Lung (tissue), 12 donors: ENCODE measurements around the gene STK38. TPM values are rescaled to one million over a fixed set of nuclear protein-coding genes. Genes with fewer than 3 reads are reported as not detected.
"Not testable (repeated sequence)": the region's sequence is repeated elsewhere in the genome, so short reads cannot be mapped to it uniquely, and the experiment has no call there.

ENCODE experiments used
- ATAC-seq: fragments of 200-7000 bp; cut with Tn5 transposase; one replicate; pipeline ENCODE4 v1.9.1; 2020; ENCODE audit warnings: moderate number of reproducible peaks; ENCODE audit not compliant: insufficient read depth, low FRiP score
- DNase-seq, 3 donors: peaks; one replicate each; pipeline ENCODE4 v3.0.0-alpha.2; 2013 to 2017
- H3K27ac ChIP-seq, 2 donors: one replicate each; pipeline ENCODE4 v1.5.1; 2013; ENCODE audit warnings: mild to moderate bottlenecking in 2 of 2, moderate library complexity in 2 of 2, control low read depth in 1 of 2, inconsistent platforms in 1 of 2, low read depth in 1 of 2, low read length in 1 of 2
- H3K27me3 ChIP-seq, 3 donors: one replicate each; pipeline ENCODE4 v1.5.1; 2013; ENCODE audit warnings: low read length in 2 of 3; ENCODE audit not compliant: control insufficient read depth in 3 of 3, insufficient read depth in 3 of 3
- H3K36me3 ChIP-seq, 4 donors: one replicate each; pipeline ENCODE4 v1.5.1; 2013; ENCODE audit warnings: low read length in 4 of 4, mild to moderate bottlenecking in 1 of 4, moderate library complexity in 1 of 4; ENCODE audit not compliant: control insufficient read depth in 4 of 4, insufficient read depth in 4 of 4
- H3K4me1 ChIP-seq, 5 donors: one replicate each; pipeline ENCODE4 v1.5.1; 2013; ENCODE audit warnings: low read length in 5 of 5, mild to moderate bottlenecking in 2 of 5, moderate library complexity in 1 of 5; ENCODE audit not compliant: control insufficient read depth in 5 of 5, insufficient read depth in 5 of 5
- H3K4me3 ChIP-seq: one replicate; pipeline ENCODE4 v1.5.1; 2013; ENCODE audit warnings: mild to moderate bottlenecking, control low read depth, moderate library complexity
- H3K9ac ChIP-seq, 2 donors: one replicate each; pipeline ENCODE4 v1.5.1; 2013; ENCODE audit warnings: low read length in 2 of 2, control low read depth in 1 of 2; ENCODE audit not compliant: insufficient read depth in 1 of 2
- H3K9me3 ChIP-seq, 4 donors: one replicate each; pipeline ENCODE4 v1.5.1; 2013; ENCODE audit warnings: low read length in 3 of 4, mild to moderate bottlenecking in 1 of 4, moderate library complexity in 1 of 4; ENCODE audit not compliant: control insufficient read depth in 4 of 4, insufficient read depth in 3 of 4
- CTCF ChIP-seq: IDR thresholded peaks from 2 replicates; pipeline ENCODE4 v1.5.1; 2012; ENCODE audit warnings: mild to moderate bottlenecking; ENCODE audit errors: control extremely low read depth, extremely low read depth
- WGBS, 2 donors: extraction: QIAGEN DNeasy Blood & Tissue Kit; methylation state at CpG; one replicate each; pipeline ENCODE4 v1.1.7; 2013; 5-methylcytosine and 5-hydroxymethylcytosine counted together
- polyA plus RNA-seq, 2 donors: library from polyadenylated mRNA; stranded (reverse); fragments of 200-250 nt; gene quantifications; one replicate each; pipeline ENCODE4 v1.2.1, GENCODE V29; 2013
- total RNA-seq, 2 donors: library from RNA; depleted of rRNA in 1 of 2; stranded (reverse); fragments of >200 nt in 1 of 2; gene quantifications; one replicate each; pipeline ENCODE4 v1.2.1, GENCODE V29; 2014 to 2021
- donor health status: control.
- donor health status: control.
- donor health status: Bipolar disorder and iron deficiency.
- donor health status: healthy.
- donor health status: DM: yes; HTN: yes; CAD: no.

STK38 gene
- total and polyA plus RNA-seq, 4 donors: 16.7 to 36.1 (median 22.8) TPM

- no peaks in the 10 kb centered on the region for H3K27me3 ChIP-seq
- peaks cover 0 to 3% (median 0%) of the 10 kb centered on the region in 4 donors for H3K36me3 ChIP-seq
- peaks cover 0 to 14% (median 0%) of the 10 kb centered on the region in 5 donors for H3K4me1 ChIP-seq
- no peak overlapping the region for H3K27ac ChIP-seq
- ATAC-seq (no peak), DNase-seq (no peak)
- TF ChIP-seq CTCF: no peak
- no peaks in the 10 kb centered on the region for H3K9me3 ChIP-seq
- H3K4me3 ChIP-seq: no peak overlapping the region
- H3K9ac ChIP-seq: no peak overlapping the region
Measured at GRCh38 chr6:36460916-36461315, 86.4 kb downstream of the STK38 start.

GRCh38 chr6:36459501-36459900, 87.8 kb downstream of the STK38 start:
- no peak overlapping the region for H3K4me3 ChIP-seq
- H3K36me3 ChIP-seq: peaks cover 0 to 3% (median under 1%) of the 10 kb centered on the region in 4 donors
- no peaks in the 10 kb centered on the region for H3K27me3 ChIP-seq
- no peak overlapping the region for H3K9ac ChIP-seq
- no peak overlapping the region for H3K27ac ChIP-seq
- H3K9me3 ChIP-seq: no peaks in the 10 kb centered on the region
- TF ChIP-seq CTCF: no peak
- H3K4me1 ChIP-seq: peaks cover 0 to 12% (median 0%) of the 10 kb centered on the region in 5 donors
- no peak for ATAC-seq
- no peak for DNase-seq

- Histone ChIP-seq H3K9ac (no peak overlapping the region), H3K27me3 (no peaks in the 10 kb centered on the region), H3K36me3 (peaks cover 0 to 7% (median 3%) of the 10 kb centered on the region in 4 donors), H3K4me1 (peaks cover 0 to 5% (median 0%) of the 10 kb centered on the region in 5 donors), H3K4me3 (no peak overlapping the region), H3K27ac (no peak overlapping the region), H3K9me3 (no peaks in the 10 kb centered on the region)
- TF ChIP-seq CTCF: no peak
- ATAC-seq (no peak), DNase-seq (peak; percentile 43 to 60 (median 60))
- WGBS, 2 donors: 79 to 89% methylated on average over 3 of the region's 3 CpGs
Measured at GRCh38 chr6:36455486-36456027, 91.7 kb downstream of the STK38 start.

DNA sequence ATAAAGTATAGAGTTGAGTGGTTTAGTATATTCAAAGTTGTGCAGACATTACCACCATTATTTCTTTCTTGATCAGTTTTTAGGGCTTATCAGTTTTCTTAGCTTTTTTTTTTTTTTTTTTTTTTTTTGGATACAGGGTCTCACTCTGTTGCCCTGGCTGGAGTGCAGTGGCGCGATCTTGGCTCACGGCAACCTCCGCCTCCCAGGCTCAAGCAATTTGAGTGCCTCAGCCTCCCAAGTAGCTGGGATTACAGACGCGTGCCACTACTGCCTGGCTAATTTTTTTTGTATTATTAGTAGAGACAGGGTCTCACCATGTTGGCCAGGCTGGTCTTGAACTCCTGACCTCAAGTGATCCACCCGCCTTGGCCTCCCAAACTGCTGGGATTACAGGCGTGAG, 94.4 kb downstream of the STK38 start:
- 98 to 99% methylated on average over 8 of the region's 8 CpGs for WGBS, 2 donors

DNA sequence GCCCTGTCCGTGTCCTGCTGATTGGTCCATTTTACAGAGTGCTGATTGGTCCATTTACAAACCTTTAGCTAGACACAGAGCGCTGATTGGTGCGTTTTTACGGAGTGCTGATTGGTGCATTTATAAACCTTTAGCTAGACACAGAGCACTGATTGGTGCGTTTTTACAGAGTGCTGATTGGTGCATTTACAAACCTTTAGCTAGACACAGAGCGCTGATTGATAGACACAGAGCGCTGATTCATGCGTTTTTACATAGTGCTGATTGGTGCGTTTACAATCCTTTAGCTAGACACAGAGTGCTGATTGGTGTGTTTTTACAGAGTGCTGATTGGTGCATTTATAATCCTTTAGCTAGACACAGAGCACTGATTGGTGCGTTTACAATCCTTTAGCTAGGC, 98.1 kb downstream of the STK38 start:
- H3K36me3 ChIP-seq, H3K9ac ChIP-seq, ATAC-seq, DNase-seq, H3K9me3 ChIP-seq, H3K4me3 ChIP-seq, H3K27ac ChIP-seq, H3K27me3 ChIP-seq: not testable (repeated sequence)
- WGBS, 2 donors: 97 to 99% methylated on average over 10 of the region's 10 CpGs
- peaks cover 0 to 12% (median 4%) of the 10 kb centered on the region in 5 donors for H3K4me1 ChIP-seq

More for the DNA sequence above, 94.4 kb downstream of the STK38 start:
- H3K36me3 ChIP-seq, H3K4me1 ChIP-seq, H3K27ac ChIP-seq, DNase-seq, H3K4me3 ChIP-seq, H3K27me3 ChIP-seq, H3K9me3 ChIP-seq, ATAC-seq, H3K9ac ChIP-seq: not testable (repeated sequence)
